SH-SY5Y (cell line): Measurements from ENCODE around the gene RBMS3.

Experiments used
- GATA2 ChIP-seq: IDR thresholded peaks from 2 replicates; pipeline ENCODE4 v1.6.1; 2011; ENCODE audit warnings: mild to moderate bottlenecking, low read depth, low read length
- GATA3 ChIP-seq: IDR thresholded peaks from 2 replicates; pipeline ENCODE4 v1.6.1; 2011; ENCODE audit warnings: low read depth, mild to moderate bottlenecking, low read length, moderate library complexity

RBMS3 gene

DNA sequence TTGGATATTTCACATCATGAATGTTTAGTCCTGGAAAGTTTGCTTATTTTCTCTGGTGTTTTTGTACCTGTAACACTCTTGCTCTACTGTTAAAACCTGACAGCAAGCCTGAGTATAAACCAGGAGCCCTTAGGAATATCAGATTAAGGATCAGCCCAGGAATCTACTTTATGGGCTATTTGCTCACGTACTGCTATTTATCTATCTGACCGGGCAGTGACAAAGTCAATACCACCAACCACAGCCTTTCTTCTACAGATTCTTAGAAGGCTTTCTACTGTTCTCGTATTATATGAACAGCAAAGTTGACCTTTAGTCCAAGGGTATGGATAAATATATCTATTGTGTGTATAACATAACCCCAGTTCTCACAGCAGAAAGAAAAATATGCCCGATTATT lies 521.2 kb downstream of the RBMS3 start:
- TF ChIP-seq GATA2 (no peak), GATA3 (no peak)

DNA sequence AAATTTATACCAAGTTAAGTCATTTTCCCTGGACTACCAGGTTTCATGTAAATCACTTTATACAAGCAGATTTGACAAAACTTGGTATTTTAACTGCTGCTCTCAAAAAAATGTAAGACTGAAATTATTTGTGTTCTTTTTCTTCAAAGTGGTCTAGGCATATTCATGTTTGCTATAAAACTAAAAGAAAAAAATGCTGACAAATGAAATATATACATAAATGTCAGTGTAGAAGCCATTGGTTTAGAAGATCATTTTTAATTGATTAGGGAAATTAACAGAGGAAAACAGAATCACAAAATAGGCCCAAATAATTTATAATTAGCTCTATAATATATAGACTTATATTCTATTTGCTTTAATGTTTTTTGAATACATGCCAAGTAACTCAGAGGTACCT lies 523.2 kb downstream of the RBMS3 start:
- TF ChIP-seq GATA2 = no peak

DNA sequence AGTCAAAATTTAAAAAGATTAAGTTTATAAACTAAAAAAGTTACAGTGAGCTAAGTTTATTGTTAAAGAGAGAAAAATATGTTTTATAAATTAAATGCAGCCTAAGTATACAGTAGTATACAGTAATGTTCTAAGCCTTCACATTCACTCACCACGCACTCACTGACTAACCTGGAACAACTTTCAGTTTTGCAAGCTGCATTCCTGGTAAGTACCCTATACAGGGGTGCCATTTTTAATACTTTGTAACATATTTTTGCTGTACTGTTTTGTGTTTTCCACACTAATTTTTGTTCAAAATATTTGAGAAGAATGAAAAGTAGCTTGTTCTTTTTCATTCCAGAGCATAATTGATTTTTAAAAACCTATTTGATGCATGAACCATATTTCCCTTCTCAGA lies 524.9 kb downstream of the RBMS3 start:
- no peak for TF ChIP-seq GATA3
- no peak for TF ChIP-seq GATA2

DNA sequence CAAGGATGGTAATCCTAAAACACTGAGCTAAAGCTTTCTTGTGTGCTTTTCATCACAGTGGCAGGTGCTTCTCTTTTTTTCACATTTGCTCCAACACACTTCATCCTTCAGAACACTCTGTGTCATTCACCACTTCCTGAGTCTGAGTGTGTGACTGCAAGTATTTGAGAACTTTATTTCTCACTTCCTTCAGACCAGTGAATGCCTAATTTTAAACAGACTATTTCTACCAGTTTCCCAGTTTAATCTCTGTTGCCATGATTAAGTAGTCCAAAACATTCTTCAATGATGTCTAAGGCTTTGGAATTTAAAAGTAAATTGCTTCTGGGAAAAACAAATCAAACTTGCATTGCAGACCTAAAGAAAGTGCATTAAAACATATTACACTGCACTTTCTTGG lies 541.2 kb downstream of the RBMS3 start:
- TF ChIP-seq GATA2 (no peak), GATA3 (no peak)

DNA sequence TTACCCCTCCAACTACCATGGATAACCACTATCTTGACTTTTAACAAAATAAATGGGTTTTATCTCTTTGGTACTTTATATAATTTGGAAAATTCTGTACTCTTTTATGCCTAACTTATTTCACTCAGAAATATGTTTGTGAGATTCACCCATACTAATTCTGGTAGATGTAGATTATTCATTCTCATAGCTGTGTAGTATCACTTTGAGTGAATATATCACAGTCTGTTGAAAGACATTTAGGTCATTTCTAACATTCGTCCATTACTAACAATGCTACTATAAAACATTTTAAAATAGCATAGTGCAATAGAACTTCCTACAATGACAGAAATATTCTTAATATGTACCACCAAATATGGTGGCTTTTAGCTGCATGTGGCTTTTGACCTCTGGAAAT lies 542.4 kb downstream of the RBMS3 start:
- TF ChIP-seq GATA3 (no peak), GATA2 (no peak)

DNA sequence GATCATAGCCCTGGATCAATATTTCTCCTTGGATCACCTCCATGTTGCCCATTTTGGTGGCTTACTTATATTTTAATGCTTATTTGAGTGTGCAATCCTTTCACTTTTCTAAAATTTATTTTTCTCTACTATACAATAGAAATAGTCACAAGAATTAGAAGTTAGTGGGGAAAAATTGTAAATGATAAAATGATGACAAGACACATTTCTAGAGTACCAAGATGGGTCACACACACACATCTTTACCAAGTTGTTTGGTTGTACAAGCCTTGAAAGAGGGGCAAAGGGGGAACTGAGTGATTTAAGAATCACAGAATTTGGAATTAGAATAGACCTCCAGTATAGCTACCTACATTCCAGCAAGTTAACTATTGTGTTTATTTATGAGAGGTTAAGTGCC lies 545.8 kb downstream of the RBMS3 start:
- TF ChIP-seq GATA2 (no peak), GATA3 (no peak)

DNA sequence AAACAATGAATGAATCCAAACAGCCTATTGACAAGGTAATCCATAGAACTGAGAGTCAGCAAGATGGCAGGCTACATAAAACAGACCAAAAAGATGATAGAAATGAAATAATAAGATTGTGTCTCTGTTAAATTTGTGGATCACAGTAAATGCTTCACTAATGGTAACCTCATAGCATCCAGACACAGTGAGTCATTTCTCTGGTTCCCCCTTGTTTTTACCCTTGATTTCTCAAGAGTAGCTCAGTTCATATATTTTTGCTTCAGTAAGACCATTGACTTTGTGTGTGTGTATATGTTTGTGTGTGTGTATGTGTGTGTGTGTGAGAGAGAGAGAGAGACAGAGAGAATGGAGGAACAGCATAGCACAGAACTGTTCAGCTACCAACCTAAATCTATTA lies 546.9 kb downstream of the RBMS3 start:
- TF ChIP-seq GATA3 = no peak

DNA sequence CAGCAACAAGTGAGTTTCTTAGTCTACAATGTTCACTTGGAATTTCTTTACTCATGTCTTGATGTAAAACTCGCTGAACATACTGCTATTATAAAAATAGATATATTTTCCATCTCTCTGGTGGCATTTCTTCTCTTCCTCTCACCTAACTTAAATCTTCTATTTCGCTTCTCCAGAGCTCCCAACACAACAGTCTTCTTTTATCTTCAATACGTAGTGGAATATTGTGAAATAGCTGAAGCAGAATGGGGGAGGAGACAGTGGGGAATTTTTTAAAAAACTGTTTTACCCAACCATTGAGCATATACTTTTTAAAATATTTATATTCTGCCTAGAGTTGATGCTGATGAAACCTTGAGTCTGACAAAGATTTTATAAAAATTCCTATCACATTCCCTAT lies 548.5 kb downstream of the RBMS3 start:
- no peak for TF ChIP-seq GATA2
- TF ChIP-seq GATA3 = no peak

DNA sequence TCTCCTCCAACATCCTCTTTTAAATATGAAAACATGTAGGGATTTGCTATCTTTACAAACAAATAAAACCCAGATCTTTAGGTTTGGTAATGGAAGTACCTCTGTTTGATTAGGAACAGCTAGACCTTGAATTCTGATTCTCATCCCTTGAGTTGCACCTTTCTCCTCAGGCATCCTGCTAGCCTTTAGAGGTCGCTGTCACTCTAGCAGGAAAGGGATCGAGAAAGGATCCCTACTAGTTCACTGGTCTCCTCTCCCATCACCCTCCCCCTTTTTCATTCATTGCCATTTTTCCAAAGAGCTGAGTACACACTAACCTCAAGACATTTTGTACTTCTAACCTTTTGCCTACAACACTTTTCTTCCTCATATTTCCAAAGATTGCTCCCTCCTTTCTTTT lies 569.8 kb downstream of the RBMS3 start:
- TF ChIP-seq GATA2 (no peak), GATA3 (no peak)

DNA sequence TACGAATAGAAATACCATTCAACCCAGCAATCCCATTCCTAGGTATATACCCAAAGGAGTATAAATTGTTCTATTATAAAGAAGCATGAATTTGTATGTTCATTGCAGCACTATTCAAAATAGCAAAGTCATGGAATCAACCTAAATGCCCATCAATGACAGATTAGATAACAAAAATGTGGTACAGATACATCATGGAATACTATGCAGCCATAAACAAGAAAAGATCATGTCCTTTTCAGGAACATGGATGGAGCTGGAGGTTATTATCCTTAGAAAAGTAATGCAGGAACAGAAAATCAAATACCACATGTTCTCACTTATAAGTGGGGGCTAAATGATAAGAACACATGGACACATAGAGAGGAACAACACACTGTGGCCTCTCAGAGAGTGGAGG lies 571.9 kb downstream of the RBMS3 start:
- TF ChIP-seq GATA3 (no peak), GATA2 (no peak)

DNA sequence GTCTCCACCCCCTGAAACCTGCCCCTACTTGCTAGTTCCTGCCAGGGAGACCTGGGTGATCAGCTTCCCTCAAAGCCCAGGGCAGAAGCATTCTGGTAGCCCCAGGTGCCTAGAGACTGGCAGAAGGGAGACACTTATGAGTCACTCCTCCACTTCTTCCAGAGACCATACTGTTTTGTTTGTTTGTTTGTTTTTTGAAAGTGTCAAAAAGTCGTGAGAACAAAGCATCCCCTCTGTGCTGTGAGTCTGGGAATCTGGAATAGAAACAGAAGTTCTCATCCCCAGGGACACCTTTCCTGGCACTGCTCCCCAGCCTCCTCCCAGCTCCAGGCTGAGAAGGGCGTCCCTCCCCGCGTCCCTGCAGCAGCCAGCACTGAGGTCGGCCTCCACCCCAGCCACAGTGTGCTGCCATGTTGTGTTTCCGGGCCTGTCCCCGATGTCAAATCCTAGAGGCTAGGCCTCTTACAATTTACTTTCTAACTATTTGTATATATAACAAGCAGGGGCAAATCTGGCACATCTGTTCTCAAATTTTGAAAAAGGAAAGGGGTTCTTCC lies 573.0 kb downstream of the RBMS3 start:
- TF ChIP-seq GATA3 (no peak), GATA2 (no peak)

DNA sequence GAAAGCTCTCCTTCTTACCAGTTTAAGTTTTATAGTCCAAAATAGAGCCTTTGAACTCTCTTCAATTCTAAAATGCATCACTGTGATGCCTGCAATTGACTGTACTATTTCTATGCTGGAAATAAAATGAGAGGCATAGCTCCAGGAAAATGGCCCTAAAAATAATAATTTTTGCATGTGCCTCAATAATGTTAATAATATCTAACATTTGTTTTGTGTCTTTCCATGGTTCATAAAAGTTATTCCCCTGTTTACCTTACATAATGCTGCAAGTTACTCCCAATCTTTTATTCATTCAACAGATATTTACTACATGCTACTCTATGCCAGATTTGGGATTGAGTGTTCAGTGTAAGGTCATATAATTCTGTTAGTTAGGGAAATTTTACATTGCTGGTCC lies 574.0 kb downstream of the RBMS3 start:
- TF ChIP-seq GATA3 (no peak), GATA2 (no peak)

DNA sequence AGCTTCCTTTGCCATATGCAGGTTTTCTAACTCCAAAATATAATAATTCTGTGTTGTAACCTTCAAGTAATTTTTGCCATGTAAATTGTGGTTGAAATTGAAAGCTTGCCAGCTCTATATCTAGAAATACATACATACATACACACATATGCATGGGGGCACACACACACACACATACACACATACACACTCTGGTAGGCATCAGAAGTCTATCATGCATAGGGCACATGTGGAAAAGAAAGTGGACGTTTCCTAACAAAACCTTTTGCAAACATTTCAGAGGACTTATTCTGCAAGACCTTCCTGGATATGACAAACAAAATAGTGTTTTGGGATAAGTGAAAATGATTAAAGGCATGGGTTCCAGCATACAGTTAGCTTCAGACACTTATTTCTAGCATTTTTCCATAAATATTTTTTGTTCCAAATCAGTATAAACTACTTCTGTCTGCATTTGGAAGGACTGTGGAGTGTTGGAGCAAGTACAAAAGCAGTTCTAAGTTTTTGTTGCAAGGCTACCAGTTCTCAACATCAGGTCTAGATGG lies 578.9 kb downstream of the RBMS3 start:
- TF ChIP-seq GATA2 (no peak), GATA3 (no peak)

DNA sequence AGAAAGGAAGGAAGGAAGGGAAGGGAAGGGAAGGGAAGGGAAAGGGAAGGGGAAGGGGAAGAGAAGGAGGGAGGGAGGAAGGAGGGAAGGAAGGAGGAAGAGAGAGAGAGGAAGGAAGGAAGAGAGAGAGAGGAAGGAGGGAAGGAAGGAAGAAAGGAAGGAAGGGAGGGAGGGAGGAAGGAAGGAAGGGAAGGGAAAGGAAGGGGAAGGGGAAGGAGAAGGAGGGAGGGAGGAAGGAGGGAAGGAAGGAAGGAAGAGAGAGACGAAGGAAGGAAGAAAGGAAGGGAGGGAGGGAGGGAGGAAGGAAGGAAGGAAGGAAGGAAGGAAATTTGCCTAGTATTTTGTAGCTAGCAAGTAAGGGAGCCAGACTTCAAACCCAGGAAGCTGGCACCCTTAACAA lies 583.9 kb downstream of the RBMS3 start:
- no peak for TF ChIP-seq GATA2
- no peak for TF ChIP-seq GATA3

DNA sequence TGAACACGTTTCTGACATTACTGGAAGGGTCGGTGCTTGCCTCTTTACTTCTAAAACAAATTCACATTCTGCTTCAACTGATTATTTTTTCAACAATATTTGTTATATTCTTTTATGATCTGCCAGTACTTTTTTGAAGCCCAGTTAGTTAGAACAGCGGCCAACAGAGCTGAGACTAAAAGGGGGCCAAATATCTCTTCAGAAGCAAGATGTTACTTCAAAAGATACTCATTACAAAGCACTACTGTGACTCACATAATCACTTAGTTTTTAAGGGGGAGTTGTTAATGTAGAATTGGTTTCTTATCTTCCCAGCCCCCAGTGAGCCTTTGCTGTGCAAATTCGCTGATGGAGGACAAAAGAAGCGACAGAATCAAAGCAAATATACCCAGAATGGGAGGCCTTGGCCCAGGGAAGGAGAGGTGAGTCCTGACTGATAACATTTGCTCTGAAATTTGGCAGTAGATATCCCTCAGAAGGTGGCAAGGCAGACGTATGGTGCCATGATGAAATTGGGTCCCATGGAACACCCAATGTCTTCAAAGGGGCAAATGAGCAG lies 587.8 kb downstream of the RBMS3 start:
- no peak for TF ChIP-seq GATA2
- no peak for TF ChIP-seq GATA3

DNA sequence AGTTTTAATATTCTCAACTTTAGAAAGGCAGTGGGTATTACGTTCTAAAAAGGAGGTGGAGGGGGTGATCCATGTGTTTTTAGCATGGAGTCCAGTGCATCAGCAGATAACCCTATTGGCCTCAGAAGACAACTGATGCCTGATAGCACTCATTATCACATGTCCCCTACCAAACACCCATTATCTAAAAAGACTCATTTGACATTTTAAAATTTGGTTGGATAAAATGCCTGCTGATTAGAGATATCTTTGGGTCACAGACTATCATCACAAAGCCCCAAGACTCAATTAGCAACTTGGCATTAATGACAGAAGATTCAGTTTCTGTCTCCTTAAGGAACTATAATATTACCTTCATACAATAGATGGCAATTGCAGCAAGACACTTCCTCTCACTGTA lies 589.3 kb downstream of the RBMS3 start:
- TF ChIP-seq GATA3 (no peak), GATA2 (no peak)

DNA sequence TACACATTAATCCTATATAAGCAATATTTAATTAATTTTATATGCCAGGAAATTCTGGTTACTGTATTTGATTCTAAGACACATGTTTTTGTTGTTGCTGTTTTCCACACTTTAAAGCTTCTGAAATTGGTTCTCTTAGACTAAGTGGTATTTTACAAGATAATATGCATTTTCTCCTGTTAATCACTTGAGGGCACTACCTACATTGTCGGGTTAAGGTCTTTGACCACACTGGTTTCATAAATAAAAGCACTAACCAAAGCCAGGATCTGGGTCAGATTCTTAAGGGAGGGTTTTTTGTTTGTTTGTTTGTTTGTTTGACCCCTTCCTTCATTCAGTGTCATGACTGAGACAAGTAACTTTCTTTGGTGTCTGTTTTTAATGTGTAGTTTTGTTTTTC lies 590.2 kb downstream of the RBMS3 start:
- no peak for TF ChIP-seq GATA3
- no peak for TF ChIP-seq GATA2
